Fibroblast of lung (primary cell): ENCODE measurements around the gene GNAZ. TPM values are rescaled to one million over a fixed set of nuclear protein-coding genes. Genes with fewer than 3 reads are reported as not detected.
A peak's percentile ranks its signal among the peaks of the same experiment; 100 is the strongest.

Experiments
- DNase-seq, 2 donors: peaks; one replicate each; pipeline versions ENCODE4 v3.0.0 to v3.0.0-alpha.2; 2010; ENCODE audit warnings: low read depth in 2 of 2
- H2AFZ ChIP-seq: 2 replicates; pipeline ENCODE4 v1.5.1; 2012; ENCODE audit warnings: low read length, control low read depth, inconsistent platforms
- H3K27ac ChIP-seq: 2 replicates; pipeline ENCODE4 v1.5.1; 2011; ENCODE audit warnings: low read length, control low read depth; ENCODE audit not compliant: insufficient read depth
- H3K27me3 ChIP-seq: 2 replicates; pipeline ENCODE4 v1.5.1; 2011; ENCODE audit warnings: mild to moderate bottlenecking, low read length; ENCODE audit not compliant: control insufficient read depth, insufficient read depth
- H3K36me3 ChIP-seq: 2 replicates; pipeline ENCODE4 v1.5.1; 2011; ENCODE audit warnings: low read length; ENCODE audit not compliant: control insufficient read depth, insufficient read depth
- H3K4me1 ChIP-seq: 2 replicates; pipeline ENCODE4 v1.5.1; 2011; ENCODE audit warnings: low read length; ENCODE audit not compliant: control insufficient read depth, insufficient read depth; ENCODE audit errors: extremely low read depth
- H3K4me2 ChIP-seq: 2 replicates; pipeline ENCODE4 v1.5.1; 2011; ENCODE audit warnings: low read length, control low read depth; ENCODE audit not compliant: insufficient read depth; ENCODE audit errors: extremely low read depth
- H3K4me3 ChIP-seq, 4 experiments: fragments of 200-600 bp in 1 of 4; sonication (generic) in 1 of 4; replicated peaks in 1 of 4; 2 replicates each; pipeline ENCODE4 v1.5.1; 2011 to 2016; ENCODE audit warnings: low read length in 4 of 4, low read depth in 3 of 4, mild to moderate bottlenecking in 3 of 4, control low read depth in 2 of 4, inconsistent platforms in 1 of 4, mixed read lengths in 1 of 4; ENCODE audit not compliant: insufficient read depth in 1 of 4; ENCODE audit errors: control extremely low read depth in 1 of 4
- H3K79me2 ChIP-seq: 2 replicates; pipeline ENCODE4 v1.5.1; 2012; ENCODE audit warnings: mild to moderate bottlenecking, low read length, inconsistent platforms; ENCODE audit not compliant: control insufficient read depth, insufficient read depth
- H3K9ac ChIP-seq: 2 replicates; pipeline ENCODE4 v1.5.1; 2011; ENCODE audit warnings: mild to moderate bottlenecking, low read length, control low read depth; ENCODE audit not compliant: insufficient read depth
- H3K9me3 ChIP-seq: 2 replicates; pipeline ENCODE4 v1.5.1; 2012; ENCODE audit warnings: low read depth, low read length; ENCODE audit not compliant: control insufficient read depth, insufficient read depth
- H4K20me1 ChIP-seq: 2 replicates; pipeline ENCODE4 v1.5.1; 2011; ENCODE audit warnings: low read length; ENCODE audit not compliant: control insufficient read depth, insufficient read depth; ENCODE audit errors: extremely low read depth
- EZH2 ChIP-seq: IDR thresholded peaks from 2 replicates; pipeline ENCODE4 v1.5.1; 2012; ENCODE audit warnings: low read length, control low read depth, mild to moderate bottlenecking; ENCODE audit errors: missing control alignments
- polyA plus RNA-seq, 2 donors: library from polyadenylated mRNA; depleted of rRNA in 1 of 2; stranded (reverse) in 1 of 2; unstranded in 1 of 2; fragments of >200 nt; gene quantifications; 2 replicates each; pipeline ENCODE4 v1.2.1, GENCODE V29; 2011 to 2012; ENCODE audit warnings: missing spikeins in 1 of 2
- total RNA-seq: library from RNA; depleted of rRNA; stranded (reverse); fragments of >200 nt; gene quantifications from 2 replicates; pipeline ENCODE4 v1.2.1, GENCODE V29; 2014
- TF ChIP-seq, protein P1 (sequence below), 2 donors: IDR thresholded peaks in 1 of 2; conservative IDR thresholded peaks in 1 of 2; 1 replicate in 1 of 2; 2 replicates in 1 of 2; pipeline ENCODE4 v1.5.1; 2011 to 2012; ENCODE audit warnings: low read length in 2 of 2, control low read depth in 1 of 2, inconsistent platforms in 1 of 2, low read depth in 1 of 2, mild to moderate bottlenecking in 1 of 2

GNAZ gene
- total and polyA plus RNA-seq, 2 donors (not counting 1 experiment from before 2014, with no cell fraction given), result 0.22 to 1.7 TPM

- Histone ChIP-seq H3K36me3 (no peaks in the 10 kb centered on the region), H3K4me3 (no peak overlapping the region), H3K27ac (no peak overlapping the region), H3K4me2 (no peak overlapping the region), H3K27me3 (no peaks in the 10 kb centered on the region), H2AFZ (no peak overlapping the region), H3K9ac (no peak overlapping the region), H3K79me2 (no peaks in the 10 kb centered on the region), H3K9me3 (no peaks in the 10 kb centered on the region), H3K4me1 (no peaks in the 10 kb centered on the region), H4K20me1 (no peaks in the 10 kb centered on the region)
- DNase-seq, result no peak
- TF ChIP-seq, protein P1, sequence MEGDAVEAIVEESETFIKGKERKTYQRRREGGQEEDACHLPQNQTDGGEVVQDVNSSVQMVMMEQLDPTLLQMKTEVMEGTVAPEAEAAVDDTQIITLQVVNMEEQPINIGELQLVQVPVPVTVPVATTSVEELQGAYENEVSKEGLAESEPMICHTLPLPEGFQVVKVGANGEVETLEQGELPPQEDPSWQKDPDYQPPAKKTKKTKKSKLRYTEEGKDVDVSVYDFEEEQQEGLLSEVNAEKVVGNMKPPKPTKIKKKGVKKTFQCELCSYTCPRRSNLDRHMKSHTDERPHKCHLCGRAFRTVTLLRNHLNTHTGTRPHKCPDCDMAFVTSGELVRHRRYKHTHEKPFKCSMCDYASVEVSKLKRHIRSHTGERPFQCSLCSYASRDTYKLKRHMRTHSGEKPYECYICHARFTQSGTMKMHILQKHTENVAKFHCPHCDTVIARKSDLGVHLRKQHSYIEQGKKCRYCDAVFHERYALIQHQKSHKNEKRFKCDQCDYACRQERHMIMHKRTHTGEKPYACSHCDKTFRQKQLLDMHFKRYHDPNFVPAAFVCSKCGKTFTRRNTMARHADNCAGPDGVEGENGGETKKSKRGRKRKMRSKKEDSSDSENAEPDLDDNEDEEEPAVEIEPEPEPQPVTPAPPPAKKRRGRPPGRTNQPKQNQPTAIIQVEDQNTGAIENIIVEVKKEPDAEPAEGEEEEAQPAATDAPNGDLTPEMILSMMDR (conservative IDR thresholded peaks at IDR 0.05 in 1 of 2, IDR thresholded peaks at IDR 0.05 in 1 of 2; ENCODE audit: low read depth in 1 of 2, low read length in 2 of 2), result no peak
- no peak for TF ChIP-seq EZH2
Measured at GRCh38 chr22:23161574-23161973, 91.3 kb downstream of the GNAZ start.

- H3K27me3 ChIP-seq, result no peaks in the 10 kb centered on the region
- H4K20me1 ChIP-seq, result no peaks in the 10 kb centered on the region
Measured at GRCh38 chr22:23163665-23164064, 93.3 kb downstream of the GNAZ start.

DNA sequence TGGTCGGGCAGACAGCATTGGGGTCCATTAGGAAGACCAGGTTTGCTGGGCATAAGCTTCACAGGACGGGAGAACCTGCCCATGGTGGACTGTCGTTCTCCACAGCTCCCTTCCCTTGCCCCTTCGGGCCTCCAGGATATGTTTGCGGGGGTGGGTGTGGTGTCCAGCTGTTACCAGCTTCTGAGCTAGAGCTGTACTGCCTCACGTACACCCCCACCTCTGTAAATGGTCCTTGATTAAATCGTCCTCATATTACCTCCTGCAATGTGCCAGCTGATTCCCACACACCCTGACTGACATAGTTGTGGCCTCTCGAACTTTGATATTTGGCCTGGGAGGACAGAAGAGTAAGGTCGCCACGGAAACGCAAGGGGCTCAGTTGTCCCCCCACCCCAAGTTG lies 93.8 kb downstream of the GNAZ start:
- Histone ChIP-seq H3K4me3 (no peak overlapping the region), H3K27ac (no peak overlapping the region), H3K27me3 (no peaks in the 10 kb centered on the region), H3K79me2 (no peaks in the 10 kb centered on the region), H3K4me1 (no peaks in the 10 kb centered on the region), H4K20me1 (no peaks in the 10 kb centered on the region), H3K36me3 (no peaks in the 10 kb centered on the region), H3K9me3 (no peaks in the 10 kb centered on the region), H3K4me2 (no peak overlapping the region), H2AFZ (no peak overlapping the region), H3K9ac (no peak overlapping the region)
- TF ChIP-seq, protein P1 (conservative IDR thresholded peaks at IDR 0.05 in 1 of 2, IDR thresholded peaks at IDR 0.05 in 1 of 2; ENCODE audit: low read depth in 1 of 2, low read length in 2 of 2), result no peak
- no peak for TF ChIP-seq EZH2
- no peak for DNase-seq

More at GRCh38 chr22:23163665-23164064, 93.3 kb downstream of the GNAZ start:
- Histone ChIP-seq H2AFZ (no peak overlapping the region), H3K27ac (no peak overlapping the region), H3K4me3 (no peak overlapping the region), H3K9ac (no peak overlapping the region), H3K36me3 (no peaks in the 10 kb centered on the region), H3K4me1 (no peaks in the 10 kb centered on the region), H3K9me3 (no peaks in the 10 kb centered on the region), H3K79me2 (no peaks in the 10 kb centered on the region), H3K4me2 (no peak overlapping the region)
- TF ChIP-seq, protein P1 (conservative IDR thresholded peaks at IDR 0.05 in 1 of 2, IDR thresholded peaks at IDR 0.05 in 1 of 2; ENCODE audit: low read depth in 1 of 2, low read length in 2 of 2), result no peak
- no peak for TF ChIP-seq EZH2
- peak in 1 of 2 donors; percentile 53 for DNase-seq
